K562 (cell line): ENCODE data around the gene ABT1. TPM values are rescaled to one million over a fixed set of nuclear protein-coding genes. Genes with fewer than 3 reads are reported as not detected.

Experiments used
- CTCFL ChIP-seq: IDR thresholded peaks from 2 replicates; pipeline ENCODE4 v1.6.1; 2011; ENCODE audit warnings: borderline replicate concordance, low read depth, mild to moderate bottlenecking, moderate library complexity, low read length; ENCODE audit not compliant: insufficient read depth, poor library complexity, severe bottlenecking
- DACH1 ChIP-seq: fragments of 450-650 bp; IDR thresholded peaks from 2 replicates; pipeline ENCODE4 v1.6.1; 2018; ENCODE audit not compliant: partially characterized antibody
- EWSR1 ChIP-seq: fragments of 450-650 bp; IDR thresholded peaks from 2 replicates; pipeline ENCODE4 v1.6.1; 2018; ENCODE audit warnings: borderline replicate concordance, mild to moderate bottlenecking, low read depth, moderate library complexity; ENCODE audit not compliant: partially characterized antibody
- FOXJ2 ChIP-seq: fragments of 200-800 bp; sonication (Bioruptor generic); IDR thresholded peaks from 2 replicates; pipeline ENCODE4 v1.6.1; 2016; ENCODE audit warnings: missing genetic modification characterization, missing compliant biosample characterization
- HDGF ChIP-seq: fragments of 450-650 bp; IDR thresholded peaks from 2 replicates; pipeline ENCODE4 v1.6.1; 2016
- HNRNPK ChIP-seq: fragments of 200-400 bp; formaldehyde crosslinking; IDR thresholded peaks from one replicate; pipeline ENCODE4 v1.6.1; 2018; ENCODE audit warnings: mild to moderate bottlenecking, low read depth, low read length; ENCODE audit not compliant: poor library complexity, severe bottlenecking
- MXD1 ChIP-seq: fragments of 250-450 bp; sonication (Bioruptor Pico); IDR thresholded peaks from 2 replicates; pipeline ENCODE4 v1.8.0; 2021; ENCODE audit warnings: borderline replicate concordance, mild to moderate bottlenecking, moderate library complexity; ENCODE audit not compliant: poor library complexity, severe bottlenecking
- MYBL2 ChIP-seq, 2 experiments: fragments of 450-650 bp in 1 of 2; sonication (generic) in 1 of 2; formaldehyde crosslinking in 1 of 2; IDR thresholded peaks; 2 replicates each; pipeline versions ENCODE4 v1.6.1 to v1.8.1; 2017 to 2022; ENCODE audit warnings: borderline replicate concordance in 1 of 2, inconsistent platforms in 1 of 2, low read depth in 1 of 2, mild to moderate bottlenecking in 1 of 2, missing genetic modification reagents in 1 of 2, moderate library complexity in 1 of 2
- NCOA2 ChIP-seq, 2 experiments: fragments of 450-650 bp; IDR thresholded peaks; 2 replicates each; pipeline ENCODE4 v1.6.1; 2018; ENCODE audit warnings: mild to moderate bottlenecking in 2 of 2, moderate library complexity in 1 of 2; ENCODE audit not compliant: partially characterized antibody in 2 of 2
- NEUROD1 ChIP-seq: fragments of 150-350 bp; IDR thresholded peaks from 2 replicates; pipeline ENCODE4 v1.6.1; 2014; ENCODE audit warnings: borderline replicate concordance, low read length, low read depth; ENCODE audit not compliant: partially characterized antibody
- POLR2B ChIP-seq: fragments of 450-650 bp; IDR thresholded peaks from 2 replicates; pipeline ENCODE4 v1.6.1; 2018; ENCODE audit warnings: low read depth; ENCODE audit not compliant: partially characterized antibody
- POU5F1 ChIP-seq: fragments of 150-350 bp; IDR thresholded peaks from 2 replicates; pipeline ENCODE4 v1.6.1; 2014; ENCODE audit warnings: borderline replicate concordance, low read length, low read depth, mild to moderate bottlenecking; ENCODE audit not compliant: partially characterized antibody
- SP1 ChIP-seq: sonication (generic); formaldehyde crosslinking; IDR thresholded peaks from 2 replicates; pipeline ENCODE4 v1.8.1; 2022; ENCODE audit warnings: mild to moderate bottlenecking, missing genetic modification reagents
- SP2 ChIP-seq: IDR thresholded peaks from 2 replicates; pipeline ENCODE4 v1.6.1; 2011; ENCODE audit warnings: mild to moderate bottlenecking, low read depth, low read length, moderate library complexity; ENCODE audit not compliant: poor library complexity, severe bottlenecking; ENCODE audit errors: extremely low read depth
- TSC22D4 ChIP-seq: fragments of 450-650 bp; IDR thresholded peaks from 2 replicates; pipeline ENCODE4 v1.6.1; 2016; ENCODE audit warnings: missing genetic modification characterization, missing biosample characterization, control low read depth
- ZBTB2 ChIP-seq: fragments of 450-650 bp; IDR thresholded peaks from 2 replicates; pipeline ENCODE4 v1.6.1; 2016; ENCODE audit warnings: antibody characterized with exemption
- ZC3H11A ChIP-seq: IDR thresholded peaks from 2 replicates; pipeline ENCODE4 v1.6.1; 2012; ENCODE audit warnings: low read depth, low read length, improper control_type of control experiment
- ZNF24 ChIP-seq: fragments of 450-650 bp; IDR thresholded peaks from 2 replicates; pipeline ENCODE4 v1.6.1; 2016
- ZNF408 ChIP-seq: fragments of 250-450 bp; sonication (Bioruptor Pico); IDR thresholded peaks from 2 replicates; pipeline ENCODE4 v1.4.0; 2020; ENCODE audit warnings: low read depth, mild to moderate bottlenecking, moderate library complexity
- ZNF511 ChIP-seq: sonication (generic); formaldehyde crosslinking; IDR thresholded peaks from 2 replicates; pipeline ENCODE4 v1.8.0; 2022; ENCODE audit warnings: mild to moderate bottlenecking, missing genetic modification reagents
- polyA plus RNA-seq, 8 experiments: library from polyadenylated mRNA; depleted of rRNA in 4 of 8; stranded (reverse) in 5 of 8; unstranded in 3 of 8; fragments of >200 nt; fragmentation: Nextera tagmentation in 2 of 8; fragmentation: Illumina TruSeq in 1 of 8; extraction: Ambion mirVana in 2 of 8; extraction: Trizol in 1 of 8; gene quantifications; 2 replicates each; pipeline versions ENCODE4 v1.2.1 to v1.2.3, GENCODE V29; 2011 to 2014; ENCODE audit warnings: inconsistent platforms in 1 of 8, missing spikeins in 1 of 8
- total RNA-seq, 7 experiments: library from RNA; depleted of rRNA in 6 of 7; stranded (reverse); fragments of >200 nt in 6 of 7; fragmentation: Illumina TruSeq in 2 of 7; extraction: Trizol in 2 of 7; gene quantifications; 2 replicates each; pipeline versions ENCODE4 v1.2.1 to v1.2.3, GENCODE V29; 2011 to 2021; ENCODE audit warnings: low replicate concordance in 1 of 7

The ABT1 gene
- total and polyA plus RNA-seq, 9 of the 15 experiments (the other 6 are each of a cell fraction or from before 2014, with no cell fraction given), result 8.8 to 52.7 (median 40.7) TPM

GRCh38 chr6:26593278-26594130 is 3.2 kb upstream of the ABT1 start (continued):
- TF ChIP-seq ZBTB2, result no peak
- TF ChIP-seq EWSR1, result no peak
- TF ChIP-seq NCOA2 (IDR thresholded peaks at IDR 0.05; ENCODE audit: partially characterized antibody in 2 of 2), result no peak
- no peak for TF ChIP-seq SP1 (CRISPR knock-in tag)
- no peak for TF ChIP-seq ZNF408
- TF ChIP-seq ZNF24, result no peak
- no peak for TF ChIP-seq POLR2B
- no peak for TF ChIP-seq TSC22D4 (tag)
- no peak for TF ChIP-seq MYBL2 (IDR thresholded peaks at IDR 0.05; ENCODE audit: low read depth)
- no peak for TF ChIP-seq MYBL2 (CRISPR knock-in tag; IDR thresholded peaks at IDR 0.05; ENCODE audit: borderline replicate concordance)
- no peak for TF ChIP-seq HDGF
- no peak for TF ChIP-seq ZC3H11A
- TF ChIP-seq DACH1, result no peak
- TF ChIP-seq MXD1 (CRISPR knock-in tag), result no peak
- TF ChIP-seq FOXJ2 (tag), result 0 out of 2 replicates have a peak, but pooled peaks have one; percentile 15
- no peak for TF ChIP-seq SP2
- TF ChIP-seq ZNF511 (CRISPR knock-in tag), result no peak
- no peak for TF ChIP-seq HNRNPK
- no peak for TF ChIP-seq CTCFL
- TF ChIP-seq POU5F1, result no peak
- no peak for TF ChIP-seq NEUROD1
